PFSK-1 (cell line): ENCODE measurements around the gene C11orf98.

Experiments used
- POLR2AphosphoS5 ChIP-seq: IDR thresholded peaks from 2 replicates; pipeline ENCODE4 v1.6.1; 2012; ENCODE audit warnings: low read depth, mild to moderate bottlenecking, control low read depth, low read length, moderate library complexity
- REST ChIP-seq, 2 experiments: IDR thresholded peaks; 2 replicates each; pipeline versions ENCODE4 v1.6.1 to v1.8.0; 2011 to 2012; ENCODE audit warnings: low read depth in 2 of 2, low read length in 2 of 2, control low read depth in 1 of 2, inconsistent platforms in 1 of 2, mild to moderate bottlenecking in 1 of 2, moderate library complexity in 1 of 2; ENCODE audit not compliant: insufficient read depth in 1 of 2
- TAF1 ChIP-seq: IDR thresholded peaks from 2 replicates; pipeline ENCODE4 v1.6.1; 2012; ENCODE audit warnings: low read length, control low read depth, borderline replicate concordance; ENCODE audit not compliant: insufficient read depth

GRCh38 chr11:62671608-62672389 lies 6.8 kb upstream of the C11orf98 start, which contains the start of the genes LBHD1 and UQCC3:
- peak; percentile 84 for TF ChIP-seq POLR2AphosphoS5
- TF ChIP-seq REST (IDR thresholded peaks at IDR 0.05; ENCODE audit: insufficient read depth in 1 of 2, low read depth in 2 of 2, low read length in 2 of 2): peak in 1 of 2 experiments; percentile 59; a peak in 1 of 4 replicates
- TF ChIP-seq TAF1: peak; percentile 92
